B cell (primary cell): Measurements from ENCODE around the gene POLE2. TPM values are rescaled to one million over a fixed set of nuclear protein-coding genes. Genes with fewer than 3 reads are reported as not detected.
A peak's percentile ranks its signal among the peaks of the same experiment; 100 is the strongest.

ENCODE experiments used
- ATAC-seq: fragments of 200-7000 bp; cut with Tn5 transposase; one replicate; pipeline ENCODE4 v1.10.0; 2021; ENCODE audit warnings: low read depth, mild to moderate bottlenecking, moderate number of reproducible peaks, moderate library complexity
- CTCF ChIA-PET: fragments of 350-600 bp; sonication (Branson Sonifier 250); formaldehyde crosslinking; loops from one replicate; lab custom pipeline; 2021; ENCODE audit warnings: antibody characterized with exemption, inconsistent platforms; lab: Charles Lee
- POLR2A ChIA-PET: fragments of 350-600 bp; sonication (Branson Sonifier 250); formaldehyde crosslinking; loops from one replicate; lab custom pipeline; 2021; ENCODE audit warnings: antibody characterized with exemption; lab: Charles Lee
- DNase-seq: peaks from one replicate; pipeline ENCODE4 v3.0.0; 2013
- H2AFZ ChIP-seq: 2 replicates; pipeline ENCODE4 v1.6.1; 2012; ENCODE audit warnings: mild to moderate bottlenecking, low read depth, low read length; ENCODE audit not compliant: insufficient read depth, poor library complexity, severe bottlenecking
- H3K27ac ChIP-seq, 2 donors: 1 replicate in 1 of 2; 2 replicates in 1 of 2; pipeline ENCODE4 v1.5.1; 2012 to 2013; ENCODE audit warnings: low read length in 2 of 2, mild to moderate bottlenecking in 2 of 2, moderate library complexity in 1 of 2
- H3K27me3 ChIP-seq, 4 experiments: fragments of 200-600 bp in 1 of 4; sonication (generic) in 1 of 4; replicated peaks in 1 of 4; 1 replicate in 2 of 4; 2 replicates in 2 of 4; pipeline versions ENCODE4 v1.6.1 to v1.7.0; 2013 to 2016; ENCODE audit warnings: low read length in 3 of 4, mild to moderate bottlenecking in 2 of 4, mixed read lengths in 1 of 4, moderate library complexity in 1 of 4; ENCODE audit not compliant: insufficient read depth in 4 of 4, control insufficient read depth in 3 of 4; ENCODE audit errors: control extremely low read depth in 1 of 4
- H3K36me3 ChIP-seq, 2 experiments: replicated peaks in 1 of 2; 1 replicate in 1 of 2; 2 replicates in 1 of 2; pipeline versions ENCODE4 v1.6.1 to v1.7.1; 2013; ENCODE audit warnings: low read length in 1 of 2; ENCODE audit not compliant: insufficient read depth in 2 of 2, control insufficient read depth in 1 of 2; ENCODE audit errors: control extremely low read depth in 1 of 2, extremely low read depth in 1 of 2
- H3K4me1 ChIP-seq, 2 donors: fragments of 200-600 bp in 1 of 2; sonication (generic) in 1 of 2; 1 replicate in 1 of 2; 2 replicates in 1 of 2; pipeline versions ENCODE4 v1.5.1 to v1.6.1; 2013 to 2017; ENCODE audit warnings: low read length in 2 of 2; ENCODE audit not compliant: control insufficient read depth in 2 of 2, insufficient read depth in 2 of 2
- H3K4me2 ChIP-seq: replicated peaks from 2 replicates; pipeline ENCODE3; 2012; ENCODE audit warnings: mild to moderate bottlenecking, low read depth, low read length; ENCODE audit not compliant: poor library complexity, severe bottlenecking
- H3K4me3 ChIP-seq, 5 experiments: fragments of 200-600 bp in 1 of 5; sonication (generic) in 1 of 5; 1 replicate in 3 of 5; 2 replicates in 2 of 5; pipeline versions ENCODE4 v1.5.1 to v1.7.0; 2011 to 2016; ENCODE audit warnings: low read length in 4 of 5, mild to moderate bottlenecking in 4 of 5, low read depth in 2 of 5, control low read depth in 1 of 5, moderate library complexity in 1 of 5; ENCODE audit not compliant: insufficient read depth in 1 of 5; ENCODE audit errors: control extremely low read depth in 1 of 5, extremely low read depth in 1 of 5
- H3K79me2 ChIP-seq: fragments of 200-600 bp; sonication (generic); one replicate; pipeline ENCODE4 v1.6.0; 2016; ENCODE audit warnings: low read length; ENCODE audit not compliant: control insufficient read depth, insufficient read depth
- H3K9ac ChIP-seq: fragments of 200-600 bp; sonication (generic); 2 replicates; pipeline ENCODE4 v1.6.1; 2017; ENCODE audit warnings: mild to moderate bottlenecking, low read length, moderate library complexity
- H3K9me3 ChIP-seq, 3 donors: one replicate each; pipeline versions ENCODE4 v1.6.1 to v1.7.1; 2013; ENCODE audit warnings: low read length in 2 of 3; ENCODE audit not compliant: control insufficient read depth in 2 of 3, insufficient read depth in 1 of 3; ENCODE audit errors: control extremely low read depth in 1 of 3
- H4K20me1 ChIP-seq: 2 replicates; pipeline ENCODE4 v1.6.0; 2012; ENCODE audit warnings: mild to moderate bottlenecking, low read length; ENCODE audit not compliant: insufficient read depth, control insufficient read depth, poor library complexity, severe bottlenecking
- H3K27ac Mint-ChIP-seq: one replicate; pipeline ENCODE4 v1.8.0; 2021; ENCODE audit warnings: mixed read lengths
- H3K27me3 Mint-ChIP-seq: one replicate; pipeline ENCODE4 v1.8.0; 2021; ENCODE audit warnings: mixed read lengths
- H3K4me1 Mint-ChIP-seq: one replicate; pipeline ENCODE4 v1.8.0; 2021; ENCODE audit warnings: mixed read lengths
- H3K4me3 Mint-ChIP-seq: one replicate; pipeline ENCODE4 v1.8.0; 2021; ENCODE audit warnings: mixed read lengths
- H3K9me3 Mint-ChIP-seq: one replicate; pipeline ENCODE4 v1.8.0; 2022; ENCODE audit warnings: mixed read lengths; ENCODE audit not compliant: insufficient read depth
- CTCF ChIP-seq: fragments of 200-600 bp; IDR thresholded peaks from one replicate; pipeline ENCODE4 v1.8.0; 2022; ENCODE audit warnings: antibody characterized with exemption, mild to moderate bottlenecking
- EZH2 ChIP-seq: IDR thresholded peaks from 2 replicates; pipeline ENCODE4 v1.6.1; 2012; ENCODE audit warnings: borderline replicate concordance, low read depth, mild to moderate bottlenecking, moderate library complexity, low read length; ENCODE audit not compliant: insufficient read depth, poor library complexity, severe bottlenecking
- WGBS: methylation state at CpG from one replicate; pipeline ENCODE4 v1.1.5; 2013; ENCODE audit warnings: missing lambda C conversion rate; ENCODE audit not compliant: insufficient coverage; 5-methylcytosine and 5-hydroxymethylcytosine counted together
- intact Hi-C: fragments of 100-400 bp; cut with micrococcal nuclease; formaldehyde crosslinking; loops from one replicate; pipeline ENCODE4 v1.10.0; 2022
- polyA plus RNA-seq: library from polyadenylated mRNA; depleted of rRNA; stranded (reverse); fragments of >200 nt; gene quantifications from 2 replicates; pipeline ENCODE4 v1.2.3, GENCODE V29; 2012
- small RNA-seq: library from RNA; depleted of rRNA; stranded (forward); fragments of <200 nt; gene quantifications from one replicate; pipeline ENCODE3, GENCODE V24; 2012; ENCODE audit warnings: low replicate concordance, low read depth; ENCODE audit not compliant: insufficient read length
- total RNA-seq, 2 donors: library from RNA; stranded (reverse); fragments of 120-200 nt in 1 of 2; gene quantifications; 1 replicate in 1 of 2; 2 replicates in 1 of 2; pipeline versions ENCODE4 v1.2.3 to v1.2.4, GENCODE V29; 2013 to 2022

Gene POLE2
- total and polyA plus RNA-seq, 2 donors (not counting 1 experiment from before 2014, with no cell fraction given): 1.4 to 2.6 TPM

GRCh38 chr14:49594347-49595091, 93.5 kb downstream of the POLE2 start:
- Histone ChIP-seq H3K4me2 (peak overlapping the region; percentile 25), H3K9me3 (no peaks in the 10 kb centered on the region), H3K36me3 (no peaks in the 10 kb centered on the region), H3K4me1 (peaks cover 32 to 40% of the 10 kb centered on the region in 2 donors), H2AFZ (peak overlapping the region; percentile 16), H3K4me3 (no peak overlapping the region), H3K9ac (no peak overlapping the region), H3K27me3 (no peaks in the 10 kb centered on the region), H3K79me2 (peaks cover 14% of the 10 kb centered on the region), H4K20me1 (no peaks in the 10 kb centered on the region), H3K27ac (peak overlapping the region; percentile 64 to 74)
- peak; percentile 55 for DNase-seq
- peaks cover 52% of the 10 kb centered on the region for H3K4me1 Mint-ChIP-seq
- no peak for TF ChIP-seq CTCF
- TF ChIP-seq EZH2: no peak
- H3K4me3 Mint-ChIP-seq: peak overlapping the region; percentile 60
- no peak for ATAC-seq
- WGBS: no CpG with 5 or more reads among the region's 4 CpGs
- intact Hi-C loops: loop anchor here (5.0 kb wide), 2 partner anchors 523 to 638 kb away; partner anchors contain the start of genes SOS2 and VCPKMT
- no peaks in the 10 kb centered on the region for H3K9me3 Mint-ChIP-seq
- H3K27ac Mint-ChIP-seq: peak overlapping the region; percentile 90
- ChIA-PET POLR2A (interaction anchor here (0.5 to 2.2 kb wide), 5 partner anchors 8 to 40 kb away, joined by 3 to 13 read pairs (median 10); partner anchors contain the start of genes DNAAF2, MGAT2, RPL36AL and RPS29), CTCF (interaction anchor here (1.2 to 6.8 kb wide), 5 partner anchors 8 to 267 kb away, joined by 4 to 92 read pairs (median 10); partner anchors contain the start of genes MGAT2, RPL36AL and RPS29)
- H3K27me3 Mint-ChIP-seq: no peaks in the 10 kb centered on the region

Small RNA genes within 50 kb of the gene (small RNA-seq; reads per million reads assigned to genes)
- gene AL139099.3 (not detected), gene RNU6ATAC30P (not detected)

Other genes starting within 250 kb of the POLE2 start
- 2,497 and 2,873 TPM in 2 replicates for gene RPS29, start 101.8 kb downstream of the POLE2 start, total RNA-seq
- gene RPS29, start 101.8 kb downstream of the POLE2 start, polyA plus RNA-seq: 14,358 and 29,966 TPM in 2 replicates
- gene LRR1, start 89.3 kb downstream of the POLE2 start, total RNA-seq: 10.3 and 13.0 TPM in 2 replicates
- gene LRR1, start 89.3 kb downstream of the POLE2 start, polyA plus RNA-seq: 2.7 and 3.5 TPM in 2 replicates
- gene RPL36AL, start 67.6 kb downstream of the POLE2 start, total RNA-seq: 151 and 171 TPM in 2 replicates
- gene RPL36AL, start 67.6 kb downstream of the POLE2 start, polyA plus RNA-seq: 169 and 263 TPM in 2 replicates
- gene MGAT2, start 67.4 kb downstream of the POLE2 start, total RNA-seq: 36.2 and 39.9 TPM in 2 replicates
- gene MGAT2, start 67.4 kb downstream of the POLE2 start, polyA plus RNA-seq: 8.5 and 12.3 TPM in 2 replicates
- 7.7 and 8.5 TPM in 2 replicates for gene DNAAF2, start 53.0 kb downstream of the POLE2 start, total RNA-seq
- 23.3 and 26.9 TPM in 2 replicates for gene DNAAF2, start 53.0 kb downstream of the POLE2 start, polyA plus RNA-seq
- 11.7 and 13.7 TPM in 2 replicates for gene KLHDC1, start 4.9 kb upstream of the POLE2 start, total RNA-seq
- 2.8 and 3.0 TPM in 2 replicates for gene KLHDC1, start 4.9 kb upstream of the POLE2 start, polyA plus RNA-seq
- gene KLHDC2, start 79.9 kb upstream of the POLE2 start, total RNA-seq: 60.5 and 65.3 TPM in 2 replicates
- gene KLHDC2, start 79.9 kb upstream of the POLE2 start, polyA plus RNA-seq: 43.4 and 75.8 TPM in 2 replicates
- gene NEMF, start 164.6 kb upstream of the POLE2 start, total RNA-seq: 127 and 146 TPM in 2 replicates
- gene NEMF, start 164.6 kb upstream of the POLE2 start, polyA plus RNA-seq: 26.7 and 36.7 TPM in 2 replicates
- gene ARF6, start 204.9 kb upstream of the POLE2 start, total RNA-seq: 132 and 135 TPM in 2 replicates
- gene ARF6, start 204.9 kb upstream of the POLE2 start, polyA plus RNA-seq: 95.6 and 96.6 TPM in 2 replicates